Muscle of leg (tissue), 11 donors: Measurements from ENCODE around the gene CGB1. TPM values are rescaled to one million over a fixed set of nuclear protein-coding genes. Genes with fewer than 3 reads are reported as not detected.

Experiments used
- DNase-seq: peaks from one replicate; pipeline ENCODE4 v3.0.0; 2013
- H3K27ac ChIP-seq: one replicate; pipeline ENCODE4 v1.5.1; 2013; ENCODE audit warnings: mild to moderate bottlenecking, low read length, control low read depth
- H3K27me3 ChIP-seq: one replicate; pipeline ENCODE4 v1.6.1; 2013; ENCODE audit warnings: low read length; ENCODE audit not compliant: control insufficient read depth, insufficient read depth
- H3K36me3 ChIP-seq: one replicate; pipeline ENCODE4 v1.6.1; 2013; ENCODE audit warnings: low read length; ENCODE audit not compliant: control insufficient read depth, insufficient read depth
- H3K4me1 ChIP-seq: one replicate; pipeline ENCODE4 v1.6.1; 2013; ENCODE audit warnings: low read length; ENCODE audit not compliant: control insufficient read depth, insufficient read depth
- H3K4me3 ChIP-seq: one replicate; pipeline ENCODE4 v1.5.1; 2013; ENCODE audit warnings: low read length, control low read depth
- H3K9me3 ChIP-seq: replicated peaks from 2 replicates; pipeline ENCODE4 v1.6.1; 2013; ENCODE audit warnings: low read depth, low read length; ENCODE audit not compliant: control insufficient read depth
- WGBS: methylation state at CpG from one replicate; pipeline ENCODE4 v1.1.5; 2013; ENCODE audit warnings: missing lambda C conversion rate; ENCODE audit not compliant: insufficient coverage; 5-methylcytosine and 5-hydroxymethylcytosine counted together
- polyA plus RNA-seq, 8 donors: library from polyadenylated mRNA; unstranded; fragments of 120-200 nt; gene quantifications; one replicate each; pipeline versions ENCODE4 v1.2.1 to v1.2.3, GENCODE V29; 2013; ENCODE audit warnings: inconsistent platforms in 1 of 8, low replicate concordance in 1 of 8; ENCODE audit not compliant: insufficient read length in 8 of 8, insufficient read depth in 1 of 8
- total RNA-seq: library from RNA; stranded (reverse); fragments of 120-200 nt; gene quantifications from one replicate; pipeline ENCODE4 v1.2.4, GENCODE V29; 2013

CGB1 gene
- total and polyA plus RNA-seq, 9 donors = not detected

DNA sequence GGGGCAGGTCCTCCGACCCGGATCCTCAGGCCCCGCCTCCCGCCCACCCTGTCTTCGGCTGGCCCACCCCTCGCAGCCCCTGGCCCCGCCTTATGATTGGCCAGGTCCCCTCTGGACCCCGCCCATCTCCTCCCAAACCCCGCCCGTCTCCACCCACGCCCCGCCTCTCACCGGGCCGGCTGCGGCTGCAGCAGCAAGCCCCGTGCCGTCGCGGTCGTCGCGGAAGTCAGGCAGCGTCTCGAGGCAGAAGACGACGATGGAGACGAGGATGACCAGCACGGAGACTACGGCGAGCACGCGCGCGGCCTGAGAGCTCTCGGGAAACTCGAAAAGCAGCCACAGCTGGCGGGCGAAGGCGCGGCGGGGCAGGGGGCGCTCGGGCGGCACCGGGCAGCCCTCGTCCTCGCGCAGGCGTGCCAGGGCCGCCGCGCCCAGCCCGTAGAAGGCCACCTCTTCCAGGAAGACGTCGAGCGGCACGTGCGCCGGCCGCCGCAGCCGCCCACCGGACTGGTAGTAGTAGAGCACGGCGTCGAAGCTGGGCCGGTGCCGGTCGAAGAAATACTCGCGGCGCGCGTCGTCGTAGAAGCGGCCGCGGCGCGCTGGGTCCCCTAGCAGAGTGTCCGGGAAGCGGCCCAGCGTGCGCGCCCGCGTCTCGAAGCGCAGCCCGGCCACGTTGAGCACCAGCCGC lies 35.3 kb upstream of the CGB1 start:
- H3K4me3 ChIP-seq = peak overlapping the region; percentile 24
- H3K36me3 ChIP-seq = no peaks in the 10 kb centered on the region
- H3K4me1 ChIP-seq = peaks cover 15% of the 10 kb centered on the region
- WGBS = 3% methylated on average over 93 of the region's 93 CpGs
- H3K27ac ChIP-seq = peak overlapping the region; percentile 55
- peaks cover 64% of the 10 kb centered on the region for H3K27me3 ChIP-seq
- H3K9me3 ChIP-seq = no peaks in the 10 kb centered on the region
- DNase-seq = no peak

DNA sequence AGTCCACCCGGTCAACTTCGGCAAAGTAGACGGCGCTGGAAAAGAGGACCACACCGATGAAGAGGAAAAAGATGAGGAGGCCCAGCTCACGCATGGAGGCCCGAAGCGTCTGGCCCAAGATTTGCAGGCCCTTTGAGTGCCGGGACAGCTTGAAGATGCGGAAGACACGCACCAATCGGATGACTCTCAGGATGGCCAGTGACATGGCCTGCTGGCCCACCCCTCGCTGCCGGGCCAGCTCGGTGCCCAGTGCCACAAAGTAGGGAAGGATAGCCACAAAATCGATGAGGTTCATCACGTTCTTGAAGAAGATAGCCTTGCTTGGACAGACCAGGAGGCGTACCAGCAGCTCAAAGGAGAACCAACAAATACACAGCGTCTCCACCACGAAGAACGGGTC lies 33.7 kb upstream of the CGB1 start:
- H3K9me3 ChIP-seq = no peaks in the 10 kb centered on the region
- peaks cover 80% of the 10 kb centered on the region for H3K27me3 ChIP-seq
- no peak overlapping the region for H3K27ac ChIP-seq
- no peak for DNase-seq
- H3K4me3 ChIP-seq = no peak overlapping the region
- no peaks in the 10 kb centered on the region for H3K36me3 ChIP-seq
- peaks cover 27% of the 10 kb centered on the region for H3K4me1 ChIP-seq
- whole genome bisulfite sequencing = 91% methylated on average over 21 of the region's 21 CpGs

DNA sequence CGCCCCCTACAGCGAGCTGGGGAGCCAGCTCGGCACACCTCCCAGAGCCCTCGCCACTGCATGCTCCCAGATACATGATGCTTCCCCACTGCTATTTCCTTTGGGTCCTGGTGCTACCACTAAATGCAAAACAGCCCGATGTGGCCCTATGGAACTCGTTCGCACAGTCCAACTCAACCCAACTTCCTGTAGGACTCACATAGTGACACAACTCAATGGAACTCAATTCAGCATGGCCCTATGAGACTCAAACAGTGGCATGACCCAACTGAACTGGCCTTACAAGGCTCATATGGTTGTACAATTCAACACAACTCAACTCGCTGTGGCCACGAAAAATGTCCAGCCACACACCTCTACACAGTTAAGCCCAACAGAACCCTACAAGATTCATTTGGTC lies 32.3 kb upstream of the CGB1 start:
- Histone ChIP-seq H3K36me3 (no peaks in the 10 kb centered on the region), H3K27me3 (peaks cover 85% of the 10 kb centered on the region), H3K27ac (no peak overlapping the region), H3K4me1 (peaks cover 36% of the 10 kb centered on the region), H3K4me3 (no peak overlapping the region), H3K9me3 (no peaks in the 10 kb centered on the region)
- 80% methylated on average over 7 of the region's 9 CpGs for WGBS
- no peak for DNase-seq

DNA sequence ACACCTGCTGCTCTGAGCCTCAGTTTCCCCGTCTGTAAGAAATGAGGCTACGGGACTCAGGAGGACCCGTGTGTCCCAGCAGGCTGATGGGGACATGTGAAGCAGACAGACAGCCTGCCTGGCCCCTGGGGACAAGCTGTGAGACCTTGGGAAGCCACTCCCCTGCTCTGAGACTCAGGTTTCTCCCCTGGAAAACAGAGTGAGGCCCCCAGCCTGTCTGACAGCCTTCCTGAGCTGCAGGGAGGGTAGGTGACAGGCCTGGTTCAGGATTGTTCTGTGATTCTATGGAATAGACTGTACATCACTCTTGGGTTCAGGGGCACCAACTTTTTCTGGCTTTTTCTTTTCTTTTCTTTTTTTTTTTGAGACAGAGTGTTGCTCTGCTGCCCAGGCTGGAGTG lies 30.9 kb upstream of the CGB1 start:
- Histone ChIP-seq H3K36me3 (no peaks in the 10 kb centered on the region), H3K9me3 (no peaks in the 10 kb centered on the region), H3K4me1 (peaks cover 31% of the 10 kb centered on the region), H3K27me3 (peaks cover 78% of the 10 kb centered on the region), H3K4me3 (no peak overlapping the region), H3K27ac (no peak overlapping the region)
- DNase-seq = no peak
- 67% methylated on average over 3 of the region's 3 CpGs for WGBS

DNA sequence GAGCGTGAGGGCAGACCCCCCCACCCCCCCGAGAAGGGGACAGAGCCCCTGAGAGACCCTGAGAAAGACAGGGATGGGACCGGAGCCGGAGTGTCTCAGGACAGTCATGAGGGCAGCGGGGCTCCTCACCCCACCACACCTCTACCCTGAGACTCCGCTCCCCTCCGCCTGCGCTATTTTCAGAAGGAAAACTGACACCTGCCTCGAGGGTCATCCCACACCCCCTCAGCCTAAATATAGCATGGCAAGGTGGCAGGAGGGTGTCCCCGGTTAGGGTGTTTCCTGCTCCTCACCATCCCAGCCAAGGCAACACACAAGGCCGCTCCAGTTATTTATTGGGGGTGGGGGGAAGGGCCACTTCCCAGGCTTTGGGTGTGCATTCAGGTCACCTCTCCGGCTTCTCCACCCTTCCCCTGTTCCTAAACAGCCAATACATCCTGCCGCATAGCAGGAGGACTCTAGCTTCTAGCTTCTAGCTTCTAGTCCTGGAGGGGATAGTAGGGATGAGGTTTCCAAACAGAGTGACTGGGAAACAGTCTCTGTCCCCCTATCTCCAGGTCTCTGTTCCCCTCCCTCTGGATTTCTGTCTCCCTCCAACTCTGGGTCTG lies 29.3 kb upstream of the CGB1 start:
- peak; percentile 53 for DNase-seq
- Histone ChIP-seq H3K4me1 (peaks cover 28% of the 10 kb centered on the region), H3K9me3 (no peaks in the 10 kb centered on the region), H3K27ac (peak overlapping the region; percentile 47), H3K27me3 (peaks cover 73% of the 10 kb centered on the region), H3K4me3 (no peak overlapping the region), H3K36me3 (no peaks in the 10 kb centered on the region)
- no CpG with 5 or more reads among the region's 13 CpGs for WGBS

DNA sequence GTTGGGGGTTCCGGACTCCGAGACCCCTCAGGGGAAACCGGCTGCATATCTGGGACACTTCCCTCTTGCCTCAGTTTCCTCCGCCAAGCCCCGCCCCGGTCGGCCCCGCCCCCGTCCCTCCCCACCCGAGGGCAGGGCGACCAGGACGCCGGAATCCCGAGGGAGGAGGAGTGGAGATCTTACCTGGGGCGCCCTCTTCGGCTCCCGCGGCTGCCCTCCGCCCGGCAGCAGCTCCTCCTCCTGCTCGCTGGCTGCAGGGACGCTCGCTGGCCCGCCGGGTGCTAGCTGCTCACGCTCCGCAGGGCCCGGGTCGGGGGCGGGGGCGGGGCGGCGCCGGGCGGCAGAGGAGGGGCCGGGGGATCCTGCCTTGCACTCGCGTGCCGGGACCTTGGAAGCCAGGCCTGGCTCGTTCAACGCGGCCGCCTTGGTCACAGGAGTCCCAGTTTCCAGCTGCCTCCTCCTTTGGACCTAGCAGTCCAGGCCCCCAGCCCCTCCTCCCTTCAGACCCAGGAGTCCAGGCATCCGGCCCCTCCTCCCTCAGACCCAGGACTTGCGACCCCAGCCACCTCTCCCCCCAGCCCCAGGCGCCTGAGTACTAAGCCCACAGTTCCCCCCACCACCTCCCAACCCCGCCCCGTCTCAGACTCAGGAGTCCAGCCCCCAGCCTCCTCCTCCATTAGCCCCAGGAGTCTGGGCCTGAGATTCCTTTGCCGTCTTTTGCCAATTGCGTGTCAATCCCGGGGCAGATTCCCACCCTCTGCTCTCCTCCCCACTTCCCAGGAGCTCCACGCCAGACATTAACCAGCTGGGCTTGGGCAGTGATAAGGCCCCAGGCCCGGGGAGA lies 28.3 kb upstream of the CGB1 start, which contains the start of gene NTF4:
TSS of gene NTF4 (minus strand) at position 51 of the 844 bp plus-strand sequence. CDS start 2,821 bp downstream, outside the sequence.
- peak; percentile 41 for DNase-seq
- Histone ChIP-seq H3K4me3 (no peak within 1 kb of the TSS), H3K4me1 (peaks cover 28% of the 10 kb centered on the region), H3K36me3 (no peaks in the 10 kb centered on the region), H3K27ac (no peak within 1 kb of the TSS), H3K27me3 (peaks cover 71% of the 10 kb centered on the region), H3K9me3 (no peaks in the 10 kb centered on the region)
- under 1% methylated on average over 37 of the region's 53 CpGs for WGBS

DNA sequence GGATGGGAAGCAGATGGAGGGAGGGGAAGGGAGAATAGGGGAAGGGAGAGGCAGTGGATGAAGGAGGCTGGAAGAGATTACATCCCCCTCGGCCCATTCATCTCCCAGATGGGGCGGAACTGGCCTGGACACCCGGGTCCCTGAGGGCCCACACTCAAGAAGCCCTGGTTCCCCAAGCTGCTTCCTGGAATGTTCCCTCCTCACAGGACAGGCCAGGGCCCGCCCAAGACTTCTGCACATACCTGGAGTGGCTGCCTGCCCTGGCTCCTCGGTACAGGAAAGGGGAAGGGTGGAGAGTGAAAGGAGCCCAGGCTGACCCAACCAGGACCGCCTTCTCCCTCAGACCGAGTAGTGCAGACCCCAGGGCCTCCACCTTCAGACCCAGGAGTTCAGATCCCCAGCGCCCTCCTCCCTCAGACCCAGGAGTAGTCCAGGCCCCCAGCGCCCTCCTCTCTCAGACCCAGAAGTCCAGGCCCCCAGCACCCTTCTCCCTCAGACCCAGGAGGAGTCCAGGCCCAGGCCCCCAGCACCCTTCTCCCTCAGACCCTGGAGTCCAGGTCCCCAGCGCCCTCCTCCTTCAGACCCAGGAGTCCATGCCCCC lies 27.4 kb upstream of the CGB1 start:
- peaks cover 28% of the 10 kb centered on the region for H3K4me1 ChIP-seq
- H3K4me3 ChIP-seq = no peak overlapping the region
- no peaks in the 10 kb centered on the region for H3K9me3 ChIP-seq
- no peak for DNase-seq
- H3K27me3 ChIP-seq = peaks cover 72% of the 10 kb centered on the region
- H3K36me3 ChIP-seq = no peaks in the 10 kb centered on the region
- no peak overlapping the region for H3K27ac ChIP-seq
- WGBS = 30% methylated on average over 3 of the region's 10 CpGs

DNA sequence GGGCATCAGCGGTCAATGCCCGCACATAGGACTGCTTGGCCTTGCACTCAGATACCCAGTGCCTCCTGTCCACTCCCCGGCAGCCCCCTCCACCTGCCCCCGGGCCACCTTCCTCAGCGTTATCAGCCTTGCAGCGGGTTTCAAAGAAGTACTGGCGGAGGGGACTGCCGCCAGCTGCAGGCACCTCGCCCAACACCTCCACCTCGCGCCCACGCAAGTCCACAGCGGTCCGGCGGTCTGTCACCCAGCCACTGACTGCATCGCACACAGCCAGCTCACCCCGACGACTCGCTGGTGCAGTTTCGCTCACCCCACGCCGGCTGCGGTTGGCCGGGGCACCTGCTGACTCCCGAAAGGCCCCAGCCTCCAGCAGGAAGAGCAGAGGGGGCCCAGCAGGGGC lies 24.8 kb upstream of the CGB1 start:
- no peak overlapping the region for H3K4me3 ChIP-seq
- no peaks in the 10 kb centered on the region for H3K36me3 ChIP-seq
- H3K27ac ChIP-seq = no peak overlapping the region
- no peaks in the 10 kb centered on the region for H3K9me3 ChIP-seq
- peaks cover 34% of the 10 kb centered on the region for H3K4me1 ChIP-seq
- DNase-seq = no peak
- H3K27me3 ChIP-seq = peaks cover 78% of the 10 kb centered on the region
- 68% methylated on average over 25 of the region's 25 CpGs for WGBS

DNA sequence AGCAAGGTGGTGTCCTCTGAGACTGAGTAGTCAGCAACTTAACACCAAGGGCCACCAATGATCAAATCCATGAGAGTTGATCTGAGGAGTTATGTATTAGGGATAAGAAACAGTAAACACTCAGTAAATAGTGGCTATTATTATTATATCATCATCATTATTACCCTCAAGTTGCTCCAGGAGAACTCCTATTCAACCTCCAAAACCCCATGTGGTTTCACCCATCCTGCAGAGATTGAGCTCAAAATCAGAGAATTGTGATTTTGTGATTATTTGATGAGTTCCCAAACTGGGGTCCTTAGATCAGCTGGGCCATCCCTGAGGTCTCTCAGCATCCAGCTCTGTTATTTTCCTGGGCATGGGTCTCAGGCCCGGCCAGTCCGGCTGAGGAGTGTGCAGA lies 24.3 kb upstream of the CGB1 start:
- H3K4me3 ChIP-seq = no peak overlapping the region
- H3K9me3 ChIP-seq = no peaks in the 10 kb centered on the region
- no peaks in the 10 kb centered on the region for H3K36me3 ChIP-seq
- DNase-seq = no peak
- WGBS = 97% methylated on average over 2 of the region's 2 CpGs
- no peak overlapping the region for H3K27ac ChIP-seq
- peaks cover 78% of the 10 kb centered on the region for H3K27me3 ChIP-seq
- H3K4me1 ChIP-seq = peaks cover 34% of the 10 kb centered on the region

DNA sequence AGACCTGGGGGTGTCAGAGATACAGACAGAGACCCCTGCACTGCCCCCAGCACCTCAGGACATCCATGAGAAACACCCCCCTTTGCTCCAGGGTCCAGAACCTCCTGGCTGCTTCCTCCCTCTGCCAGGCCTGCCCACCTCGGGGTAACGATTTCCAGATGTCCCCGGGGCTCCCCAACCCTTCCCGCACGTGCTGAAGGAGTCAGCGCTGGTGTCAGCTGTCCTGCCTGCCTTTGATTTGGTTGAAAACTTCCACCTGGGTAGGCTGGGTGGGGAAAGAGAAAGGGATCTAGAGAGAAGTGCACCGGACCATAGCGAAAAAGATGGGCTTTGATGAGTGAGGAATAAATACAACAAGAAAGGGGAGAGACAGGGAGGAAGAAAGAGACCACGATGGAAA lies 22.4 kb upstream of the CGB1 start:
- no peak for DNase-seq
- Histone ChIP-seq H3K36me3 (no peaks in the 10 kb centered on the region), H3K4me3 (no peak overlapping the region), H3K9me3 (no peaks in the 10 kb centered on the region), H3K27ac (no peak overlapping the region), H3K27me3 (peaks cover 74% of the 10 kb centered on the region), H3K4me1 (peaks cover 22% of the 10 kb centered on the region)
- WGBS = 8% methylated on average over 6 of the region's 9 CpGs
